Fibroblast of lung (primary cell): ENCODE results near the gene SLCO4C1. TPM values are rescaled to one million over a fixed set of nuclear protein-coding genes. Genes with fewer than 3 reads are reported as not detected.

Experiments
- DNase-seq, 2 donors: peaks; one replicate each; pipeline versions ENCODE4 v3.0.0 to v3.0.0-alpha.2; 2010; ENCODE audit warnings: low read depth in 2 of 2
- H2AFZ ChIP-seq: 2 replicates; pipeline ENCODE4 v1.5.1; 2012; ENCODE audit warnings: low read length, control low read depth, inconsistent platforms
- H3K27ac ChIP-seq: 2 replicates; pipeline ENCODE4 v1.5.1; 2011; ENCODE audit warnings: low read length, control low read depth; ENCODE audit not compliant: insufficient read depth
- H3K27me3 ChIP-seq: 2 replicates; pipeline ENCODE4 v1.5.1; 2011; ENCODE audit warnings: mild to moderate bottlenecking, low read length; ENCODE audit not compliant: control insufficient read depth, insufficient read depth
- H3K36me3 ChIP-seq: 2 replicates; pipeline ENCODE4 v1.5.1; 2011; ENCODE audit warnings: low read length; ENCODE audit not compliant: control insufficient read depth, insufficient read depth
- H3K4me1 ChIP-seq: 2 replicates; pipeline ENCODE4 v1.5.1; 2011; ENCODE audit warnings: low read length; ENCODE audit not compliant: control insufficient read depth, insufficient read depth; ENCODE audit errors: extremely low read depth
- H3K4me2 ChIP-seq: 2 replicates; pipeline ENCODE4 v1.5.1; 2011; ENCODE audit warnings: low read length, control low read depth; ENCODE audit not compliant: insufficient read depth; ENCODE audit errors: extremely low read depth
- H3K4me3 ChIP-seq, 4 experiments: fragments of 200-600 bp in 1 of 4; sonication (generic) in 1 of 4; replicated peaks in 1 of 4; 2 replicates each; pipeline ENCODE4 v1.5.1; 2011 to 2016; ENCODE audit warnings: low read length in 4 of 4, low read depth in 3 of 4, mild to moderate bottlenecking in 3 of 4, control low read depth in 2 of 4, inconsistent platforms in 1 of 4, mixed read lengths in 1 of 4; ENCODE audit not compliant: insufficient read depth in 1 of 4; ENCODE audit errors: control extremely low read depth in 1 of 4
- H3K79me2 ChIP-seq: 2 replicates; pipeline ENCODE4 v1.5.1; 2012; ENCODE audit warnings: mild to moderate bottlenecking, low read length, inconsistent platforms; ENCODE audit not compliant: control insufficient read depth, insufficient read depth
- H3K9ac ChIP-seq: 2 replicates; pipeline ENCODE4 v1.5.1; 2011; ENCODE audit warnings: mild to moderate bottlenecking, low read length, control low read depth; ENCODE audit not compliant: insufficient read depth
- H3K9me3 ChIP-seq: 2 replicates; pipeline ENCODE4 v1.5.1; 2012; ENCODE audit warnings: low read depth, low read length; ENCODE audit not compliant: control insufficient read depth, insufficient read depth
- H4K20me1 ChIP-seq: 2 replicates; pipeline ENCODE4 v1.5.1; 2011; ENCODE audit warnings: low read length; ENCODE audit not compliant: control insufficient read depth, insufficient read depth; ENCODE audit errors: extremely low read depth
- EZH2 ChIP-seq: IDR thresholded peaks from 2 replicates; pipeline ENCODE4 v1.5.1; 2012; ENCODE audit warnings: low read length, control low read depth, mild to moderate bottlenecking; ENCODE audit errors: missing control alignments
- polyA plus RNA-seq, 2 donors: library from polyadenylated mRNA; depleted of rRNA in 1 of 2; stranded (reverse) in 1 of 2; unstranded in 1 of 2; fragments of >200 nt; gene quantifications; 2 replicates each; pipeline ENCODE4 v1.2.1, GENCODE V29; 2011 to 2012; ENCODE audit warnings: missing spikeins in 1 of 2
- total RNA-seq: library from RNA; depleted of rRNA; stranded (reverse); fragments of >200 nt; gene quantifications from 2 replicates; pipeline ENCODE4 v1.2.1, GENCODE V29; 2014
- TF ChIP-seq, protein P1 (sequence below), 2 donors: IDR thresholded peaks in 1 of 2; conservative IDR thresholded peaks in 1 of 2; 1 replicate in 1 of 2; 2 replicates in 1 of 2; pipeline ENCODE4 v1.5.1; 2011 to 2012; ENCODE audit warnings: low read length in 2 of 2, control low read depth in 1 of 2, inconsistent platforms in 1 of 2, low read depth in 1 of 2, mild to moderate bottlenecking in 1 of 2

Gene SLCO4C1
- total and polyA plus RNA-seq, 2 donors (not counting 1 experiment from before 2014, with no cell fraction given), result under 0.01 to 0.01 TPM

DNA sequence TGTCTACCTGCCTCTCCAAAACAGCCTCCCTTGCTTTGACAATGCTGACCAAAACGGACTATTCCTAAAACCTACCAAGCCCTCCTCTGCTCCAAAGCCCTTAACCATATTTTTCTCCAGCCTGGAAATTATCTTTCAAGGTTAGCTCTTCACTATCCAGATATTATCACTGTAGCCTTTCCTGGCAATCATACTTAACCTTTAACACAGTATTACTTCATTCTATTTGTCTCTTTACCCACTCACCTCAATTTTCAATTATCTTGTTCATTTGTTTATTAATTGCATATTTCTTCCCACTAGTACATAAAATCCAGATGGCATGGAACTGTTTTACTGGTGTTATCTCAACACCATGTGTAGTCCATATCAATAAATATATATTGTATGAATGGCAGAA, 7.5 kb downstream of the SLCO4C1 start:
- Histone ChIP-seq H3K4me1 (no peaks in the 10 kb centered on the region), H3K36me3 (no peaks in the 10 kb centered on the region), H3K9ac (no peak overlapping the region), H3K27ac (no peak overlapping the region), H3K9me3 (no peaks in the 10 kb centered on the region), H2AFZ (no peak overlapping the region), H4K20me1 (no peaks in the 10 kb centered on the region), H3K4me3 (no peak overlapping the region), H3K27me3 (no peaks in the 10 kb centered on the region), H3K79me2 (no peaks in the 10 kb centered on the region), H3K4me2 (no peak overlapping the region)
- no peak for TF ChIP-seq EZH2
- TF ChIP-seq, protein P1, sequence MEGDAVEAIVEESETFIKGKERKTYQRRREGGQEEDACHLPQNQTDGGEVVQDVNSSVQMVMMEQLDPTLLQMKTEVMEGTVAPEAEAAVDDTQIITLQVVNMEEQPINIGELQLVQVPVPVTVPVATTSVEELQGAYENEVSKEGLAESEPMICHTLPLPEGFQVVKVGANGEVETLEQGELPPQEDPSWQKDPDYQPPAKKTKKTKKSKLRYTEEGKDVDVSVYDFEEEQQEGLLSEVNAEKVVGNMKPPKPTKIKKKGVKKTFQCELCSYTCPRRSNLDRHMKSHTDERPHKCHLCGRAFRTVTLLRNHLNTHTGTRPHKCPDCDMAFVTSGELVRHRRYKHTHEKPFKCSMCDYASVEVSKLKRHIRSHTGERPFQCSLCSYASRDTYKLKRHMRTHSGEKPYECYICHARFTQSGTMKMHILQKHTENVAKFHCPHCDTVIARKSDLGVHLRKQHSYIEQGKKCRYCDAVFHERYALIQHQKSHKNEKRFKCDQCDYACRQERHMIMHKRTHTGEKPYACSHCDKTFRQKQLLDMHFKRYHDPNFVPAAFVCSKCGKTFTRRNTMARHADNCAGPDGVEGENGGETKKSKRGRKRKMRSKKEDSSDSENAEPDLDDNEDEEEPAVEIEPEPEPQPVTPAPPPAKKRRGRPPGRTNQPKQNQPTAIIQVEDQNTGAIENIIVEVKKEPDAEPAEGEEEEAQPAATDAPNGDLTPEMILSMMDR (conservative IDR thresholded peaks at IDR 0.05 in 1 of 2, IDR thresholded peaks at IDR 0.05 in 1 of 2; ENCODE audit: low read depth in 1 of 2, low read length in 2 of 2), result no peak
- DNase-seq, result no peak

DNA sequence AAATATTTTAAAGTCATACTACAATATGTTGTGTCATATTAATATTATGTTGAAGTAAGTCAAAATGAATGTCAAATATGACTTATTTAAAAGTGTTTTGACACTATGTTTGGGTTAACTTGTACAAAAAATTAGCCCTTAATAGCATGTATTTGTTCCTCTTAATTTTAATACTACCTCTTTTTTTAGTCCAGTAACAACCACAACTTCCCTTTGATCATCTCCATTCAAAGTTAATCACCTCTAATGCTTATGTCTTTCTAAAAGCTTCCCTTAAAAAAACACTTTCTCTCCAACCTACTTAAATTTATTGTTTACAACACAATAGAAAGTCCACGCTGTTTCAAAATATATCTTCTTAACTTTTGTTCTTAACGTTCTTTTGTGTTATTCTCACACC, 9.6 kb downstream of the SLCO4C1 start:
- Histone ChIP-seq H3K4me3 (no peak overlapping the region), H3K27ac (no peak overlapping the region), H3K79me2 (no peaks in the 10 kb centered on the region), H4K20me1 (no peaks in the 10 kb centered on the region), H3K4me1 (no peaks in the 10 kb centered on the region), H3K36me3 (no peaks in the 10 kb centered on the region), H3K9me3 (no peaks in the 10 kb centered on the region), H3K27me3 (no peaks in the 10 kb centered on the region), H3K9ac (no peak overlapping the region), H2AFZ (no peak overlapping the region), H3K4me2 (no peak overlapping the region)
- TF ChIP-seq, protein P1 (conservative IDR thresholded peaks at IDR 0.05 in 1 of 2, IDR thresholded peaks at IDR 0.05 in 1 of 2; ENCODE audit: low read depth in 1 of 2, low read length in 2 of 2), result no peak
- no peak for TF ChIP-seq EZH2
- no peak for DNase-seq

DNA sequence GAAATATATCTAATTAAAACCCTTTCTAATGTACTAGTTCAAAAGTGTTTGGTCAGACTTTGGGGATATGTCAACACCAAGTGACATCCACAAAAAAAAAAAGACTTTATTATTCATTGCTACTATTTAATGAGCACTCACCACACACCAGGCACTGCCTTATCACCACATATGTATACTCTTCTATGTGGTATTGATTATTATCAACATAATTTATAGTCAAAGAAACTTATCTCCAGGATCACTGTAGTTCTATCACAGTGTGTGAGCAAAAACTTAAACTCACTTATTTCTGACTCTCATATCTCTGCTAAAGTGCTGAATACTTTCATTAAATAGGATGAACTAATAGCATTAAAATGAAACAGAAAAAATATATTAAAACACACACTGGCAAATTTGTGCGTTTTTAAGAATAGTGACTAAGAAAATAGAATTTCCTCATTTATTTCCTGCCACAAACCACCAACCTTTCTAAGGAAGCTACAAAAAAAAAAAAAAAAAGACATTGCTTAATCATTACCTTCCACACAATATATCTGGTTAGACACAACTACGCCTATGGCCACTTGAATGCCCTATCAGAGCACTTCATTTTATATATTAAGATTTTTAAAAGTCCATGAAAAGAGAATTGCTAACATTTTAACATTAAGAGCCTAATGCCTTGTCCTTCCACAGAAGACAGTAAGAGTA, 12.8 kb downstream of the SLCO4C1 start:
- no peaks in the 10 kb centered on the region for H4K20me1 ChIP-seq
- no peak overlapping the region for H3K4me3 ChIP-seq
- no peak overlapping the region for H3K27ac ChIP-seq
- H3K9ac ChIP-seq, result no peak overlapping the region
- no peak overlapping the region for H3K4me2 ChIP-seq
- no peak for TF ChIP-seq EZH2
- TF ChIP-seq, protein P1 (conservative IDR thresholded peaks at IDR 0.05 in 1 of 2, IDR thresholded peaks at IDR 0.05 in 1 of 2; ENCODE audit: low read depth in 1 of 2, low read length in 2 of 2), result no peak
- H3K4me1 ChIP-seq, result no peaks in the 10 kb centered on the region
- H3K79me2 ChIP-seq, result no peaks in the 10 kb centered on the region
- no peaks in the 10 kb centered on the region for H3K9me3 ChIP-seq
- DNase-seq, result no peak
- no peaks in the 10 kb centered on the region for H3K36me3 ChIP-seq
- no peak overlapping the region for H2AFZ ChIP-seq
- H3K27me3 ChIP-seq, result no peaks in the 10 kb centered on the region
